Gastroesophageal sphincter (tissue), 3 donors: ENCODE measurements around the gene MSANTD2.

ENCODE experiments used
- EP300 ChIP-seq: sonication (generic); formaldehyde crosslinking; IDR thresholded peaks from one replicate; pipeline ENCODE4 v1.6.1; 2017; ENCODE audit warnings: antibody characterized with exemption, mild to moderate bottlenecking
- POLR2A ChIP-seq, 2 donors: fragments of 450-650 bp; IDR thresholded peaks; one replicate each; pipeline ENCODE4 v1.6.1; 2017; ENCODE audit warnings: antibody characterized with exemption in 2 of 2, mild to moderate bottlenecking in 2 of 2, moderate library complexity in 1 of 2
- POLR2AphosphoS5 ChIP-seq: sonication (generic); formaldehyde crosslinking; IDR thresholded peaks from one replicate; pipeline ENCODE4 v1.6.1; 2017; ENCODE audit warnings: antibody characterized with exemption
- TF ChIP-seq, protein P1 (sequence below), 4 experiments: fragments of 200-600 bp in 2 of 4; fragments of 450-650 bp in 2 of 4; sonication (generic) in 1 of 4; IDR thresholded peaks; one replicate each; pipeline ENCODE4 v1.5.1; 2017 to 2019; ENCODE audit warnings: antibody characterized with exemption in 4 of 4, mild to moderate bottlenecking in 2 of 4, moderate library complexity in 2 of 4

DNA sequence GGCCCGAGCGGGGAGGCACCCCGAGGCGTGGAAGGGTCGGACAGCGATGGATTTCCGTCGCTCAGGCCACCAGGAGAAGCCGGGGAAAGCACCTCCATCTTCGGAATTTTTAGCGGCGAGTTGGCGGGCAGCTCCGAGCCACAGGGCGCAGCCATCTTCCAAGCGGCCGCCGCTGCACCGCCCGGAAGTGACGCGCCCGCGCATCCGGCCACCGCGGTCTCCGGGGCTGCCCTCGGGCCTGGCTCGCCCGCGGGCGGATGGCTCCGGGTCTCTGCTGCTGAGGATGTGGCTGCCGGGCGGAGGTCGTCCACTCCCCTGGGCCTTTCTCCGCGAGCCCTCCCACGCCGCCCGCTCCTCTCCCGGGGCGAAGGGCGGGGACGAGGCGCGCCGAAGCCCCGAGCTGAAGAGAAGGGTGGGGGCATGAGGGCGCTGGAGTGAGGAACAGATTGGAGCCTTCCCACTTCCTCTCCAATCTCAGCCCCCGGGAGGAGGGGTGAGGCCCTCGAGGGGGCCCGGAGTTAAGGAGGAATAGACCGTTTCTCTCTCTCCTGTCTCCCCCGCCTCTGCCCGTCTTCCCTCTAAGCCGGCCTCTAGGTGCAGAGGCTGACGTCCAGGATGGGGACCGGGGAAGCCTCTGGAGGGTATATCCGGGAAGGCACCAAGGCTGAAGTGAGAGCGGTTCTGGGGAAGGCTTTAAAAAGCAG is at the start of gene MSANTD2:
- TF ChIP-seq, protein P1, sequence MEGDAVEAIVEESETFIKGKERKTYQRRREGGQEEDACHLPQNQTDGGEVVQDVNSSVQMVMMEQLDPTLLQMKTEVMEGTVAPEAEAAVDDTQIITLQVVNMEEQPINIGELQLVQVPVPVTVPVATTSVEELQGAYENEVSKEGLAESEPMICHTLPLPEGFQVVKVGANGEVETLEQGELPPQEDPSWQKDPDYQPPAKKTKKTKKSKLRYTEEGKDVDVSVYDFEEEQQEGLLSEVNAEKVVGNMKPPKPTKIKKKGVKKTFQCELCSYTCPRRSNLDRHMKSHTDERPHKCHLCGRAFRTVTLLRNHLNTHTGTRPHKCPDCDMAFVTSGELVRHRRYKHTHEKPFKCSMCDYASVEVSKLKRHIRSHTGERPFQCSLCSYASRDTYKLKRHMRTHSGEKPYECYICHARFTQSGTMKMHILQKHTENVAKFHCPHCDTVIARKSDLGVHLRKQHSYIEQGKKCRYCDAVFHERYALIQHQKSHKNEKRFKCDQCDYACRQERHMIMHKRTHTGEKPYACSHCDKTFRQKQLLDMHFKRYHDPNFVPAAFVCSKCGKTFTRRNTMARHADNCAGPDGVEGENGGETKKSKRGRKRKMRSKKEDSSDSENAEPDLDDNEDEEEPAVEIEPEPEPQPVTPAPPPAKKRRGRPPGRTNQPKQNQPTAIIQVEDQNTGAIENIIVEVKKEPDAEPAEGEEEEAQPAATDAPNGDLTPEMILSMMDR (IDR thresholded peaks at IDR 0.05) = no peak
- TF ChIP-seq POLR2A (IDR thresholded peaks at IDR 0.05) (peak; percentile 91 to 93), EP300 (no peak), POLR2AphosphoS5 (peak; percentile 83)
